Ascending aorta (tissue), 2 donors: ENCODE measurements around the gene GLI1. TPM values are rescaled to one million over a fixed set of nuclear protein-coding genes. Genes with fewer than 3 reads are reported as not detected.

ENCODE experiments used
- DNase-seq, 2 donors: peaks; one replicate each; pipeline ENCODE4 v3.0.0-alpha.2; 2019; ENCODE audit warnings: low spot score in 2 of 2
- H3K27ac ChIP-seq, 2 donors: fragments of 200-600 bp; sonication (generic); one replicate each; pipeline ENCODE4 v1.5.1; 2016 to 2017; ENCODE audit warnings: mild to moderate bottlenecking in 1 of 2
- H3K27me3 ChIP-seq: fragments of 200-600 bp; sonication (generic); one replicate; pipeline ENCODE4 v1.5.1; 2017
- H3K36me3 ChIP-seq, 2 donors: fragments of 200-600 bp; sonication (generic); one replicate each; pipeline ENCODE4 v1.5.1; 2016
- H3K4me1 ChIP-seq, 2 donors: fragments of 200-600 bp; sonication (generic); one replicate each; pipeline ENCODE4 v1.5.1; 2016 to 2017; ENCODE audit warnings: mild to moderate bottlenecking in 1 of 2
- H3K4me3 ChIP-seq, 2 donors: fragments of 200-600 bp; sonication (generic); one replicate each; pipeline ENCODE4 v1.5.1; 2016 to 2017; ENCODE audit warnings: mild to moderate bottlenecking in 1 of 2
- H3K9me3 ChIP-seq, 2 donors: fragments of 200-600 bp; sonication (generic); one replicate each; pipeline ENCODE4 v1.5.1; 2016
- intact Hi-C: fragments of 100-400 bp; cut with DNase I; formaldehyde crosslinking; loops from one replicate; pipeline ENCODE4 v1.15.1; 2023
- total RNA-seq: library from RNA; depleted of rRNA; stranded (reverse); fragments of >200 nt; gene quantifications from one replicate; pipeline ENCODE4 v1.1.0, GENCODE V29; 2016
- TF ChIP-seq, protein P1 (sequence below), 3 experiments: fragments of 200-600 bp in 2 of 3; fragments of 450-650 bp in 1 of 3; sonication (generic) in 2 of 3; IDR thresholded peaks; one replicate each; pipeline ENCODE4 v1.5.1; 2016 to 2019; ENCODE audit warnings: antibody characterized with exemption in 3 of 3, mild to moderate bottlenecking in 1 of 3, moderate library complexity in 1 of 3

Gene GLI1
- total RNA-seq, 1 donor from 2014 or later = 2.8 TPM

DNA sequence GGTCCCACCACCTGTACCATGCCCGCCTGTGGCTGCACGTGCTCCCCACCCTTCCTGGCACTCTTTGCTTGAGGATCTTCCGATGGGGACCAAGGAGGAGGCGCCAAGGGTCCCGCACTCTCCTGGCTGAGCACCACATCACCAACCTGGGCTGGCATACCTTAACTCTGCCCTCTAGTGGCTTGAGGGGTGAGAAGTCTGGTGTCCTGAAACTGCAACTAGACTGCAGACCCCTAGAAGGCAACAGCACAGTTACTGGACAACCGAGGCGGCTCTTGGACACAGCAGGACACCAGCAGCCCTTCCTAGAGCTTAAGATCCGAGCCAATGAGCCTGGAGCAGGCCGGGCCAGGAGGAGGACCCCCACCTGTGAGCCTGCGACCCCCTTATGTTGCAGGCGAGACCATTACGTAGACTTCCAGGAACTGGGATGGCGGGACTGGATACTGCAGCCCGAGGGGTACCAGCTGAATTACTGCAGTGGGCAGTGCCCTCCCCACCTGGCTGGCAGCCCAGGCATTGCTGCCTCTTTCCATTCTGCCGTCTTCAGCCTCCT is 3.4 kb upstream of the GLI1 start:
- no peaks in the 10 kb centered on the region for H3K9me3 ChIP-seq
- H3K4me3 ChIP-seq = no peak overlapping the region
- H3K36me3 ChIP-seq = no peaks in the 10 kb centered on the region
- no peak for DNase-seq
- no peaks in the 10 kb centered on the region for H3K27me3 ChIP-seq
- H3K4me1 ChIP-seq = peaks cover 3 to 36% of the 10 kb centered on the region in 2 donors
- TF ChIP-seq, protein P1, sequence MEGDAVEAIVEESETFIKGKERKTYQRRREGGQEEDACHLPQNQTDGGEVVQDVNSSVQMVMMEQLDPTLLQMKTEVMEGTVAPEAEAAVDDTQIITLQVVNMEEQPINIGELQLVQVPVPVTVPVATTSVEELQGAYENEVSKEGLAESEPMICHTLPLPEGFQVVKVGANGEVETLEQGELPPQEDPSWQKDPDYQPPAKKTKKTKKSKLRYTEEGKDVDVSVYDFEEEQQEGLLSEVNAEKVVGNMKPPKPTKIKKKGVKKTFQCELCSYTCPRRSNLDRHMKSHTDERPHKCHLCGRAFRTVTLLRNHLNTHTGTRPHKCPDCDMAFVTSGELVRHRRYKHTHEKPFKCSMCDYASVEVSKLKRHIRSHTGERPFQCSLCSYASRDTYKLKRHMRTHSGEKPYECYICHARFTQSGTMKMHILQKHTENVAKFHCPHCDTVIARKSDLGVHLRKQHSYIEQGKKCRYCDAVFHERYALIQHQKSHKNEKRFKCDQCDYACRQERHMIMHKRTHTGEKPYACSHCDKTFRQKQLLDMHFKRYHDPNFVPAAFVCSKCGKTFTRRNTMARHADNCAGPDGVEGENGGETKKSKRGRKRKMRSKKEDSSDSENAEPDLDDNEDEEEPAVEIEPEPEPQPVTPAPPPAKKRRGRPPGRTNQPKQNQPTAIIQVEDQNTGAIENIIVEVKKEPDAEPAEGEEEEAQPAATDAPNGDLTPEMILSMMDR (IDR thresholded peaks at IDR 0.05) = peak in 2 of 3 experiments; percentile 45 to 52
- no peak overlapping the region for H3K27ac ChIP-seq
- intact Hi-C loops = no loop called here

GRCh38 chr12:57456737-57457490 is 2.7 kb upstream of the GLI1 start:
- H3K27ac ChIP-seq = no peak overlapping the region
- H3K9me3 ChIP-seq = no peaks in the 10 kb centered on the region
- H3K27me3 ChIP-seq = no peaks in the 10 kb centered on the region
- peaks cover 3 to 30% of the 10 kb centered on the region in 2 donors for H3K4me1 ChIP-seq
- H3K4me3 ChIP-seq = no peak overlapping the region
- intact Hi-C loops = no loop called here
- no peaks in the 10 kb centered on the region for H3K36me3 ChIP-seq
- no peak for DNase-seq
- TF ChIP-seq, protein P1 (IDR thresholded peaks at IDR 0.05) = no peak

- Histone ChIP-seq H3K36me3 (no peaks in the 10 kb centered on the region), H3K4me1 (peaks cover 3 to 30% of the 10 kb centered on the region in 2 donors), H3K27me3 (no peaks in the 10 kb centered on the region), H3K27ac (peak overlapping the region; percentile 59 to 84), H3K9me3 (no peaks in the 10 kb centered on the region), H3K4me3 (peak overlapping the region; percentile 71 to 89)
- TF ChIP-seq, protein P1 (IDR thresholded peaks at IDR 0.05) = no peak
- DNase-seq = no peak
- intact Hi-C loops = no loop called here
These were observed 925 bp upstream of the GLI1 start for GRCh38 chr12:57458665-57459054.

GRCh38 chr12:57459055-57459749 is 383 bp upstream of the GLI1 start:
- Histone ChIP-seq H3K4me3 (peak overlapping the region; percentile 71 to 89), H3K36me3 (no peaks in the 10 kb centered on the region), H3K4me1 (peaks cover 3 to 30% of the 10 kb centered on the region in 2 donors), H3K27ac (peak overlapping the region; percentile 59 to 84), H3K9me3 (no peaks in the 10 kb centered on the region), H3K27me3 (no peaks in the 10 kb centered on the region)
- TF ChIP-seq, protein P1 (IDR thresholded peaks at IDR 0.05) = peak; percentile 94 to 97 (median 95)
- intact Hi-C loops = no loop called here
- peak; percentile 76 to 98 for DNase-seq

DNA sequence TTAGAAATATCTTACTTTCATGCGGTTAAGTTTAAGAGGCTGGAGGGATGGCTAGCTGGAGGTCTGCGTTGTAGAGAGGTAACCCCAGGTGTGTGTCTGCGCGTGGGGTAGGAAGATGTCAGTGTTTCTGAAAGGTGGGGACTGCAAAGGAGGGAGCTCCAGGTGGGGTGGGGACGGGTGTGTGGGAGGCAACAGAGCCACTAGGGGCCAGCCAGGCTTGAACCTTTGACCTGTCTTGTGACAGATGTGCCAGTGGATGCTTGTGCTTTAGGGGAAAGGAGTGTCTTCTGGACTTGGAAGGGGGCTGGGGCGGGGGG is 841 bp downstream of the GLI1 start:
- Histone ChIP-seq H3K9me3 (no peaks in the 10 kb centered on the region), H3K4me1 (peaks cover 3 to 30% of the 10 kb centered on the region in 2 donors), H3K27me3 (no peaks in the 10 kb centered on the region), H3K27ac (peak overlapping the region; percentile 59 to 87), H3K4me3 (peak overlapping the region; percentile 71 to 89), H3K36me3 (no peaks in the 10 kb centered on the region)
- TF ChIP-seq, protein P1 (IDR thresholded peaks at IDR 0.05) = no peak
- DNase-seq = no peak
- intact Hi-C loops = loop anchor here (2.0 kb wide), 1 partner anchor 28 kb away; the partner anchor contains the start of gene MARS1
